NCI-H2196 treated with DMSO at 0.1 percent for 48 hours (cell line): ENCODE data around the gene MICOS13.
"Not testable (repeated sequence)": the region's sequence is repeated elsewhere in the genome, so short reads cannot be mapped to it uniquely, and the experiment has no call there.

Experiments used
- DNase-seq: peaks from one replicate; lab custom pipeline; 2025; ENCODE audit not compliant: unreplicated experiment; lab: John Stamatoyannopoulos, UW

The MICOS13 gene

GRCh38 chr19:5700455-5701092, 20.3 kb upstream of the MICOS13 start:
- no peak for DNase-seq

GRCh38 chr19:5698635-5699422, 18.5 kb upstream of the MICOS13 start:
- no peak for DNase-seq

- no peak for DNase-seq
Measured at GRCh38 chr19:5697890-5698634, 17.7 kb upstream of the MICOS13 start.

- DNase-seq: no peak
Measured at GRCh38 chr19:5697022-5697889, 16.9 kb upstream of the MICOS13 start.

GRCh38 chr19:5696196-5697021, 16.1 kb upstream of the MICOS13 start:
- DNase-seq: no peak

GRCh38 chr19:5695649-5696195, 15.4 kb upstream of the MICOS13 start:
- DNase-seq: no peak

GRCh38 chr19:5694956-5695648, 14.8 kb upstream of the MICOS13 start:
- no peak for DNase-seq

- DNase-seq: no peak
Measured at GRCh38 chr19:5694167-5694955, 14.0 kb upstream of the MICOS13 start.

GRCh38 chr19:5693195-5694166, 13.2 kb upstream of the MICOS13 start:
- DNase-seq: no peak

- DNase-seq: no peak
Measured at GRCh38 chr19:5692723-5693194, 12.4 kb upstream of the MICOS13 start.

- DNase-seq: no peak
Measured at GRCh38 chr19:5691822-5692722, 11.8 kb upstream of the MICOS13 start.

GRCh38 chr19:5690955-5691821, 10.9 kb upstream of the MICOS13 start:
- peak; percentile 49 for DNase-seq

- DNase-seq: peak; percentile 92
Measured at GRCh38 chr19:5690125-5690954, 10.0 kb upstream of the MICOS13 start, which contains the start of gene RPL36. Gene RPL36, plus strand, starts transcription at chr19:5690295. Its CDS starts 213 bp downstream, at chr19:5690508.

GRCh38 chr19:5688262-5688881, 8.1 kb upstream of the MICOS13 start:
- DNase-seq: not testable (repeated sequence)
